Dermis microvascular lymphatic vessel endothelial cell (primary cell): ENCODE results near the gene ABRACL. TPM values are rescaled to one million over a fixed set of nuclear protein-coding genes. Genes with fewer than 3 reads are reported as not detected.

ENCODE experiments used
- DNase-seq, 2 donors: peaks; one replicate each; pipeline versions ENCODE4 v3.0.0 to v3.0.0-alpha.2; 2010; ENCODE audit warnings: low read depth in 2 of 2
- total RNA-seq: library from RNA; depleted of rRNA; stranded (reverse); fragments of >200 nt; gene quantifications from 2 replicates; pipeline ENCODE4 v1.2.1, GENCODE V29; 2014

Gene ABRACL
- total RNA-seq, 1 donor from 2014 or later = 25.0 TPM

- DNase-seq = no peak
These were observed 24.8 kb downstream of the ABRACL start for GRCh38 chr6:139053382-139053781.

GRCh38 chr6:139054001-139054400 is 25.5 kb downstream of the ABRACL start:
- DNase-seq = no peak

- no peak for DNase-seq
These were observed 27.2 kb downstream of the ABRACL start for GRCh38 chr6:139055709-139056108.

GRCh38 chr6:139058029-139058428 is 29.5 kb downstream of the ABRACL start:
- DNase-seq = no peak

- DNase-seq = no peak
These were observed 31.8 kb downstream of the ABRACL start for GRCh38 chr6:139060332-139060731.

GRCh38 chr6:139062932-139063646 is 34.5 kb downstream of the ABRACL start:
- no peak for DNase-seq

GRCh38 chr6:139064981-139065665 is 36.6 kb downstream of the ABRACL start:
- DNase-seq = no peak

GRCh38 chr6:139066080-139066479 is 37.5 kb downstream of the ABRACL start:
- DNase-seq = no peak

- no peak for DNase-seq
These were observed 40.3 kb downstream of the ABRACL start for GRCh38 chr6:139068846-139069245.

- DNase-seq = no peak
These were observed 44.6 kb downstream of the ABRACL start for GRCh38 chr6:139073118-139073517.

- DNase-seq = no peak
These were observed 50.5 kb downstream of the ABRACL start for GRCh38 chr6:139079018-139079417.

- DNase-seq = no peak
These were observed 51.8 kb downstream of the ABRACL start for GRCh38 chr6:139080255-139080920.

GRCh38 chr6:139081471-139081870 is 52.9 kb downstream of the ABRACL start:
- DNase-seq = no peak

- no peak for DNase-seq
These were observed 53.8 kb downstream of the ABRACL start for GRCh38 chr6:139082370-139082769.

GRCh38 chr6:139091826-139092225 is 63.3 kb downstream of the ABRACL start:
- DNase-seq = no peak

Other genes starting within 250 kb of the ABRACL start
- under 0.01 TPM in 1 of 2 replicates, not detected in the other for gene ECT2L, start 232.7 kb upstream of the ABRACL start, total RNA-seq
- gene REPS1, start 40.5 kb upstream of the ABRACL start, total RNA-seq = 18.6 and 23.4 TPM in 2 replicates
- gene HECA, start 106.3 kb downstream of the ABRACL start, total RNA-seq = 24.9 and 30.3 TPM in 2 replicates